Endodermal cell (in vitro differentiated cells): ENCODE measurements around the gene PLCL2. TPM values are rescaled to one million over a fixed set of nuclear protein-coding genes. Genes with fewer than 3 reads are reported as not detected.

Experiments used
- DNase-seq: peaks from one replicate; pipeline ENCODE4 v3.0.0-alpha.2; 2017
- H3K27ac ChIP-seq: 2 replicates; pipeline ENCODE4 v1.5.1; 2013; ENCODE audit warnings: mild to moderate bottlenecking, low read depth, low read length, moderate library complexity
- H3K27me3 ChIP-seq: 2 replicates; pipeline ENCODE4 v1.6.1; 2013; ENCODE audit warnings: mild to moderate bottlenecking, low read length, moderate library complexity; ENCODE audit not compliant: insufficient read depth, control insufficient read depth, poor library complexity, severe bottlenecking
- H3K36me3 ChIP-seq: 2 replicates; pipeline ENCODE4 v1.7.0; 2013; ENCODE audit warnings: mild to moderate bottlenecking, low read length, moderate library complexity; ENCODE audit not compliant: control insufficient read depth, insufficient read depth
- H3K4me1 ChIP-seq: one replicate; pipeline ENCODE4 v1.7.0; 2013; ENCODE audit warnings: low read length; ENCODE audit not compliant: control insufficient read depth, insufficient read depth
- H3K4me3 ChIP-seq: 2 replicates; pipeline ENCODE4 v1.5.1; 2013; ENCODE audit warnings: mild to moderate bottlenecking, low read length, moderate library complexity
- H3K9ac ChIP-seq: 2 replicates; pipeline ENCODE4 v1.6.1; 2013; ENCODE audit warnings: mild to moderate bottlenecking, low read length, moderate library complexity; ENCODE audit not compliant: poor library complexity, severe bottlenecking; ENCODE audit errors: extremely low read depth
- H3K9me3 ChIP-seq: 2 replicates; pipeline ENCODE4 v1.6.1; 2013; ENCODE audit warnings: mild to moderate bottlenecking, low read length, moderate library complexity; ENCODE audit not compliant: control insufficient read depth
- H3K27ac Mint-ChIP-seq: 2 replicates; pipeline ENCODE4 v1.8.0; 2020; ENCODE audit warnings: mixed read lengths
- H3K27me3 Mint-ChIP-seq: 2 replicates; pipeline ENCODE4 v1.8.0; 2021; ENCODE audit warnings: mild to moderate bottlenecking, mixed read lengths; ENCODE audit not compliant: insufficient read depth
- H3K36me3 Mint-ChIP-seq: 2 replicates; pipeline ENCODE4 v1.8.0; 2020; ENCODE audit warnings: low read depth, mixed read lengths
- H3K4me1 Mint-ChIP-seq: 2 replicates; pipeline ENCODE4 v1.8.0; 2020; ENCODE audit warnings: mixed read lengths
- H3K4me3 Mint-ChIP-seq: 2 replicates; pipeline ENCODE4 v1.8.0; 2020; ENCODE audit warnings: mild to moderate bottlenecking, moderate library complexity, mixed read lengths
- H3K9me3 Mint-ChIP-seq: 2 replicates; pipeline ENCODE4 v1.8.0; 2020; ENCODE audit warnings: mild to moderate bottlenecking, mixed read lengths
- WGBS, 2 experiments: methylation state at CpG; one replicate each; pipeline versions ENCODE4 v1.1.5 to v1.1.7; 2013; ENCODE audit warnings: missing lambda C conversion rate in 2 of 2, mixed read lengths in 1 of 2; ENCODE audit not compliant: insufficient coverage in 1 of 2, insufficient read length in 1 of 2; 5-methylcytosine and 5-hydroxymethylcytosine counted together
- total RNA-seq, 2 donors: library from RNA; stranded (reverse); fragmentation: NEBNext Ultra II Directional in 1 of 2; extraction: Animal tissue kit (Norgen Biotek cat#: 25700) in 1 of 2; gene quantifications; 2 replicates in 1 of 2; 3 replicates in 1 of 2; pipeline ENCODE4 v1.2.1, GENCODE V29; 2021
- TF ChIP-seq, protein P1 (sequence below): fragments of 200-600 bp; sonication (generic); conservative IDR thresholded peaks from 2 replicates; pipeline ENCODE4 v1.5.0; 2021; ENCODE audit warnings: antibody characterized with exemption, mild to moderate bottlenecking

Gene PLCL2
- total RNA-seq, 2 donors from 2014 or later = 4.2 to 6.9 TPM

- H3K4me3 Mint-ChIP-seq = no peak overlapping the region
- H3K4me3 ChIP-seq = no peak overlapping the region
- TF ChIP-seq, protein P1, sequence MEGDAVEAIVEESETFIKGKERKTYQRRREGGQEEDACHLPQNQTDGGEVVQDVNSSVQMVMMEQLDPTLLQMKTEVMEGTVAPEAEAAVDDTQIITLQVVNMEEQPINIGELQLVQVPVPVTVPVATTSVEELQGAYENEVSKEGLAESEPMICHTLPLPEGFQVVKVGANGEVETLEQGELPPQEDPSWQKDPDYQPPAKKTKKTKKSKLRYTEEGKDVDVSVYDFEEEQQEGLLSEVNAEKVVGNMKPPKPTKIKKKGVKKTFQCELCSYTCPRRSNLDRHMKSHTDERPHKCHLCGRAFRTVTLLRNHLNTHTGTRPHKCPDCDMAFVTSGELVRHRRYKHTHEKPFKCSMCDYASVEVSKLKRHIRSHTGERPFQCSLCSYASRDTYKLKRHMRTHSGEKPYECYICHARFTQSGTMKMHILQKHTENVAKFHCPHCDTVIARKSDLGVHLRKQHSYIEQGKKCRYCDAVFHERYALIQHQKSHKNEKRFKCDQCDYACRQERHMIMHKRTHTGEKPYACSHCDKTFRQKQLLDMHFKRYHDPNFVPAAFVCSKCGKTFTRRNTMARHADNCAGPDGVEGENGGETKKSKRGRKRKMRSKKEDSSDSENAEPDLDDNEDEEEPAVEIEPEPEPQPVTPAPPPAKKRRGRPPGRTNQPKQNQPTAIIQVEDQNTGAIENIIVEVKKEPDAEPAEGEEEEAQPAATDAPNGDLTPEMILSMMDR = no peak
- H3K27ac Mint-ChIP-seq = no peak overlapping the region
- no peak for DNase-seq
- peaks cover 2% of the 10 kb centered on the region for H3K27me3 Mint-ChIP-seq
- no peaks in the 10 kb centered on the region for H3K9me3 Mint-ChIP-seq
- no peaks in the 10 kb centered on the region for H3K27me3 ChIP-seq
- no peaks in the 10 kb centered on the region for H3K36me3 Mint-ChIP-seq
- H3K4me1 ChIP-seq = no peaks in the 10 kb centered on the region
- H3K27ac ChIP-seq = no peak overlapping the region
- H3K4me1 Mint-ChIP-seq = peaks cover 2% of the 10 kb centered on the region
- H3K36me3 ChIP-seq = no peaks in the 10 kb centered on the region
- WGBS, 2 experiments = 92 to 97% methylated on average over 2 to 3 of the region's 3 CpGs
- no peaks in the 10 kb centered on the region for H3K9me3 ChIP-seq
- H3K9ac ChIP-seq = no peak overlapping the region
Observed at GRCh38 chr3:17111586-17111985, 226.8 kb downstream of the PLCL2 start.

GRCh38 chr3:17115186-17115585, 230.4 kb downstream of the PLCL2 start:
- H3K4me3 Mint-ChIP-seq = no peak overlapping the region
- Histone ChIP-seq H3K9me3 (no peaks in the 10 kb centered on the region), H3K27me3 (no peaks in the 10 kb centered on the region), H3K27ac (no peak overlapping the region), H3K4me3 (no peak overlapping the region), H3K36me3 (no peaks in the 10 kb centered on the region), H3K9ac (no peak overlapping the region), H3K4me1 (no peaks in the 10 kb centered on the region)
- peaks cover 2% of the 10 kb centered on the region for H3K4me1 Mint-ChIP-seq
- no peak overlapping the region for H3K27ac Mint-ChIP-seq
- 94% methylated on average over 2 to 3 of the region's 3 CpGs for WGBS, 2 experiments
- no peaks in the 10 kb centered on the region for H3K36me3 Mint-ChIP-seq
- no peaks in the 10 kb centered on the region for H3K9me3 Mint-ChIP-seq
- no peak for DNase-seq
- H3K27me3 Mint-ChIP-seq = peaks cover 3% of the 10 kb centered on the region
- TF ChIP-seq, protein P1 = no peak

GRCh38 chr3:17116007-17116600, 231.3 kb downstream of the PLCL2 start:
- Histone ChIP-seq H3K9me3 (no peaks in the 10 kb centered on the region), H3K27me3 (no peaks in the 10 kb centered on the region), H3K4me3 (no peak overlapping the region), H3K9ac (no peak overlapping the region), H3K36me3 (no peaks in the 10 kb centered on the region), H3K27ac (no peak overlapping the region), H3K4me1 (no peaks in the 10 kb centered on the region)
- Mint-ChIP-seq H3K27ac (no peak overlapping the region), H3K9me3 (no peaks in the 10 kb centered on the region), H3K4me1 (no peaks in the 10 kb centered on the region), H3K4me3 (no peak overlapping the region), H3K36me3 (no peaks in the 10 kb centered on the region), H3K27me3 (peaks cover 3% of the 10 kb centered on the region)
- WGBS, 2 experiments = 89% methylated on average over 7 to 8 of the region's 8 CpGs
- no peak for DNase-seq
- TF ChIP-seq, protein P1 = no peak
